ENCODE results near the gene CEP112. TPM values are rescaled to one million over a fixed set of nuclear protein-coding genes. Genes with fewer than 3 reads are reported as not detected.

The CEP112 gene
- total RNA-seq, 4 donors from 2014 or later = 1.1 to 12.9 (median 9.1) TPM

DNA sequence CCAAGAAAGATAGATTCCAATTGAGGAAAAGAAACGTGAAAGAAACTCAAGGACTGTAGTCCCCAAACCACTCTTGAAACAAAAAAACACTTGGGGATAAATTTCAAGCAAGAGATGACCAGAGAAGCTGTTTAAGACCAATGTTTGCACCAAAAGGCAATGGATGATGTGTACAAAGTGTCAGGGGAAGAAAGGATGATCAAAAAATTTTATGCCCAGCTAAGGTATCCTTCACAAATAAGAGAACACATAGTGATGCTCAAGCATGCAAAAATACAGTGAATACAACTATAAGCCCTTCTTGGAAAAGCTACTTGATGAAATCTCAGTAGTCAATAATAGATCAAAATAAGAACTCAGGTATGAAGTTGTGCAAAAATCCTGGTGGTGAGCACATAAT lies 281.1 kb downstream of the CEP112 start:
- DNase-seq = no peak
- Histone ChIP-seq H3K4me1 (no peaks in the 10 kb centered on the region), H3K4me3 (no peak overlapping the region), H3K27ac (no peak overlapping the region), H3K9me3 (no peaks in the 10 kb centered on the region), H3K27me3 (no peaks in the 10 kb centered on the region), H3K36me3 (no peaks in the 10 kb centered on the region)
- no peak for TF ChIP-seq POLR2A (IDR thresholded peaks at IDR 0.05)
- no peak for TF ChIP-seq EP300 (IDR thresholded peaks at IDR 0.05; ENCODE audit: low read depth)
- TF ChIP-seq, protein P1, sequence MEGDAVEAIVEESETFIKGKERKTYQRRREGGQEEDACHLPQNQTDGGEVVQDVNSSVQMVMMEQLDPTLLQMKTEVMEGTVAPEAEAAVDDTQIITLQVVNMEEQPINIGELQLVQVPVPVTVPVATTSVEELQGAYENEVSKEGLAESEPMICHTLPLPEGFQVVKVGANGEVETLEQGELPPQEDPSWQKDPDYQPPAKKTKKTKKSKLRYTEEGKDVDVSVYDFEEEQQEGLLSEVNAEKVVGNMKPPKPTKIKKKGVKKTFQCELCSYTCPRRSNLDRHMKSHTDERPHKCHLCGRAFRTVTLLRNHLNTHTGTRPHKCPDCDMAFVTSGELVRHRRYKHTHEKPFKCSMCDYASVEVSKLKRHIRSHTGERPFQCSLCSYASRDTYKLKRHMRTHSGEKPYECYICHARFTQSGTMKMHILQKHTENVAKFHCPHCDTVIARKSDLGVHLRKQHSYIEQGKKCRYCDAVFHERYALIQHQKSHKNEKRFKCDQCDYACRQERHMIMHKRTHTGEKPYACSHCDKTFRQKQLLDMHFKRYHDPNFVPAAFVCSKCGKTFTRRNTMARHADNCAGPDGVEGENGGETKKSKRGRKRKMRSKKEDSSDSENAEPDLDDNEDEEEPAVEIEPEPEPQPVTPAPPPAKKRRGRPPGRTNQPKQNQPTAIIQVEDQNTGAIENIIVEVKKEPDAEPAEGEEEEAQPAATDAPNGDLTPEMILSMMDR (IDR thresholded peaks at IDR 0.05) = no peak
- TF ChIP-seq POLR2AphosphoS5 (IDR thresholded peaks at IDR 0.05) = no peak
- in situ Hi-C loops (cut with MboI; ENCODE audit: low pct_ligation_motif_present in 1 of 4, low pct_unique_long_range_greater_than_20kb in 1 of 4, low sequenced_read_pairs in 3 of 4) = no loop called here
- intact Hi-C loops (cut with DNase I; ENCODE audit: low total_unique reads) = no loop called here
- WGBS, 2 donors (ENCODE audit: low coverage in 1 of 2) = 80 to 91% methylated on average over 1 of the region's 1 CpG

DNA sequence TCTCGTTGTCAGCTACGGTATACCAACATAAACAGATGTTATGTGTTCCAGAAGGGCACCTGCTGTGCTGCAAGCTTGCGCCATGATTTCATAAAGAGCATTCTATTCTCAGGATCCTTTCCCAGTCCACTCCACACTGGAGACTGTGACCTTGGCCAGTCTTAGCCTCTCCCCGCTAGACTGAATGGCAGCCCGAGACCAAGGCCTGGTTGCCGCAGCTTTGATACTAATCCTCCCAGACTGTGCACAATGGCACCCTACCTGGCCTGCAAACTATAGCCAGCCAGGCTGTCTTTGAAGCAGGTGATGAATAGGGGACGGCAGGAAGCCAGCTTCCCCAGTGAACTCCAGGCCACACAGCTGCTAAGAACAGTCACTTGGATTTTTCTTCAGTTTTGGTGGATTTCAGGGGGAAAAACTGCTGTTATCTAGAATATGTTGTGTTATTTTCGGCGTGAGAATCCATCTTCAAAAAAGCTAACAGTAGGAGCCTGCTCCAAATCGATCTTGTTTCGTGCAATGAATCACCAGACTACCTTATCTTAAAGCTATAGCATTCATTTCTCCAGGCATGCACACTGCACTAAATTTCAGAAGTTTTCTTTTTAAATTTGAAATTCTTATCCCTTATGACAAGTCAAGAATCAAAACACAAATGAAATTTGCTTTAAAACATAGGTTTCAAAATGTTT lies 289.0 kb downstream of the CEP112 start:
- Histone ChIP-seq H3K4me3 (no peak overlapping the region), H3K27me3 (no peaks in the 10 kb centered on the region), H3K36me3 (no peaks in the 10 kb centered on the region), H3K27ac (no peak overlapping the region), H3K4me1 (no peaks in the 10 kb centered on the region), H3K9me3 (no peaks in the 10 kb centered on the region)
- 83 to 85% methylated on average over 7 to 11 of the region's 11 CpGs for WGBS, 2 donors (ENCODE audit: low coverage in 1 of 2)
- no peak for TF ChIP-seq POLR2AphosphoS5 (IDR thresholded peaks at IDR 0.05)
- TF ChIP-seq, protein P1 (IDR thresholded peaks at IDR 0.05) = no peak
- intact Hi-C loops (cut with DNase I; ENCODE audit: low total_unique reads) = no loop called here
- in situ Hi-C loops (cut with MboI; ENCODE audit: low pct_ligation_motif_present in 1 of 4, low pct_unique_long_range_greater_than_20kb in 1 of 4, low sequenced_read_pairs in 3 of 4) = no loop called here
- DNase-seq = no peak

- TF ChIP-seq POLR2AphosphoS5 (IDR thresholded peaks at IDR 0.05) = no peak
- no peak for TF ChIP-seq POLR2A (IDR thresholded peaks at IDR 0.05)
- TF ChIP-seq EP300 (IDR thresholded peaks at IDR 0.05; ENCODE audit: low read depth) = no peak
- TF ChIP-seq, protein P1 (IDR thresholded peaks at IDR 0.05) = no peak
- intact Hi-C loops (cut with DNase I; ENCODE audit: low total_unique reads) = no loop called here
- in situ Hi-C loops (cut with MboI; ENCODE audit: low pct_ligation_motif_present in 1 of 4, low pct_unique_long_range_greater_than_20kb in 1 of 4, low sequenced_read_pairs in 3 of 4) = no loop called here
- no peaks in the 10 kb centered on the region for H3K36me3 ChIP-seq
- WGBS, 2 donors (ENCODE audit: low coverage in 1 of 2) = 93 to 97% methylated on average over 10 of the region's 10 CpGs
- no peaks in the 10 kb centered on the region for H3K9me3 ChIP-seq
- no peak overlapping the region for H3K4me3 ChIP-seq
- no peak for DNase-seq
- no peaks in the 10 kb centered on the region for H3K4me1 ChIP-seq
- no peaks in the 10 kb centered on the region for H3K27me3 ChIP-seq
- H3K27ac ChIP-seq = no peak overlapping the region
Measured at GRCh38 chr17:65902155-65902554, 289.8 kb downstream of the CEP112 start.

DNA sequence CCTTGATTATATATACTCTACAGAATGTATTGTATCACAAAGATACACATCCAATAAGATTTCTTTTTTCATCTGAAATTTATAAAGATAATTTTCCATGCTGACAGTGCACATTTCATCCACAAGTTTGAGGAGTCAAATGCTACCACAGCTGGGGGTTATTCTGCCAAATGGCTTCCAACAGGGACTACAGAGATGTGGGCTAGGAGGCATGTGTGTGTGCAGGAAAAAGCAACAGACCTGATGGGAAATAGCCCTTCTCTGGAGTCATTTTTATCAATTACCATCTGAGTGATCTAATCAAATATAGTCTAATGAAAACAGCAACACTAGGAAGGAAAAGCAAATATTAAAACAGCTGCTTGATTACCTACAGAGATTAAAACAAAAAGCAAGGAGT lies 290.5 kb downstream of the CEP112 start:
- DNase-seq = no peak
- Histone ChIP-seq H3K4me3 (no peak overlapping the region), H3K27me3 (no peaks in the 10 kb centered on the region), H3K27ac (no peak overlapping the region), H3K36me3 (no peaks in the 10 kb centered on the region), H3K9me3 (no peaks in the 10 kb centered on the region), H3K4me1 (no peaks in the 10 kb centered on the region)
- intact Hi-C loops (cut with DNase I; ENCODE audit: low total_unique reads) (no loop called here), in situ Hi-C loops (cut with MboI; ENCODE audit: low pct_ligation_motif_present in 1 of 4, low pct_unique_long_range_greater_than_20kb in 1 of 4, low sequenced_read_pairs in 3 of 4) (no loop called here)
- no peak for TF ChIP-seq POLR2AphosphoS5 (IDR thresholded peaks at IDR 0.05)
- TF ChIP-seq EP300 (IDR thresholded peaks at IDR 0.05; ENCODE audit: low read depth) = no peak
- TF ChIP-seq POLR2A (IDR thresholded peaks at IDR 0.05) = no peak
- TF ChIP-seq, protein P1 (IDR thresholded peaks at IDR 0.05) = no peak
